HT1080 (cell line): ENCODE data around the gene MYO1D. TPM values are rescaled to one million over a fixed set of nuclear protein-coding genes. Genes with fewer than 3 reads are reported as not detected.
"Not testable (repeated sequence)": the region's sequence is repeated elsewhere in the genome, so short reads cannot be mapped to it uniquely, and the experiment has no call there.

Source experiments
- DNase-seq: peaks from one replicate; pipeline ENCODE4 v3.0.0-alpha.2; 2015; ENCODE audit warnings: low read depth
- total RNA-seq: library from RNA; depleted of rRNA; stranded (reverse); fragments of >200 nt; shearing (Covaris generic); gene quantifications from 2 replicates; pipeline ENCODE4 v1.2.3, GENCODE V29; 2014

Gene MYO1D
- total RNA-seq, 1 experiment from 2014 or later = 4.5 TPM

DNA sequence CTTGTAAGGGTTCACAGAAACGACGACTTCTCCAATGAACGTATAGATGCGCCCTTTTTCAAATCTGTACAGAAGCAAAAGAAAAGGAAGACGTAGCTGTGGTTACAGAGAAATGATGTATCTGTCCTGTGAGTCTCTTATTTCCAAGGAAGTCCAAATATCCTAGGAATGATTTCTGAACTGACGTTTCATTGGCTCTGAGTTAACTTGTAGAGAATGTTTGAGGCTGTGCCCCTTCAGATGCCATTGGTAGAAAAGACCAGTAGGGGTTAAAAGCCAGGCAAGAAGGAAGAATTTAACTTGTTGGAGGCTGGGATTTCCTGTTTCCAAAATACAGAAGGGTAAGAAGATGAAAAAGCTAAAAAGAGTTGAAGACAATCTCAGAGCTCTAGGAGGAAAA is 96.2 kb downstream of the MYO1D start:
- DNase-seq = no peak

- DNase-seq = no peak
Measured at GRCh38 chr17:32777922-32778321, 99.0 kb downstream of the MYO1D start.

GRCh38 chr17:32777436-32777835 is 99.5 kb downstream of the MYO1D start:
- peak; percentile 72 for DNase-seq

- DNase-seq = no peak
Measured at GRCh38 chr17:32774695-32775084, 102.2 kb downstream of the MYO1D start.

- no peak for DNase-seq
Measured at GRCh38 chr17:32773856-32774694, 102.8 kb downstream of the MYO1D start.

- DNase-seq = no peak
Measured at GRCh38 chr17:32772453-32773025, 104.4 kb downstream of the MYO1D start.

DNA sequence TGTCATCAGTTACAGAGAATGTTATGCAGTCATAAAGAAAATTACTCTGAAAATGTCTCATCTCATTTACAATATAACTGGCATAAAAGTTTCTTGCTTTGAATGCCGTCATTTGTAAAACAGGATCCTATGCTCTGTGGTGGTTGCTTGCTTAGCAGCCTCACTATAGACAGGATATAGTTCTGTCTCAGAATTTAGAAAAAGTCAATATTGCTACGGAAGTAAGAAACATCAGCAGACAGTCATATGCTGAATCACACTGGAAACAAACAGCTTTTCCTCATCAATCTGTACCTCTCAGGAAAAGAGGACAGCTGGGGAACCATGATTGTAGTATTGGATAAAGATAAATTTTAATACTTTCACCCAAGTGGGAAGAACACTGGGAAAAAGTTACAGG is 105.5 kb downstream of the MYO1D start:
- peak; percentile 60 for DNase-seq

GRCh38 chr17:32769846-32770245 is 107.1 kb downstream of the MYO1D start:
- DNase-seq = no peak

GRCh38 chr17:32763855-32764439 is 113.0 kb downstream of the MYO1D start:
- DNase-seq = no peak

DNA sequence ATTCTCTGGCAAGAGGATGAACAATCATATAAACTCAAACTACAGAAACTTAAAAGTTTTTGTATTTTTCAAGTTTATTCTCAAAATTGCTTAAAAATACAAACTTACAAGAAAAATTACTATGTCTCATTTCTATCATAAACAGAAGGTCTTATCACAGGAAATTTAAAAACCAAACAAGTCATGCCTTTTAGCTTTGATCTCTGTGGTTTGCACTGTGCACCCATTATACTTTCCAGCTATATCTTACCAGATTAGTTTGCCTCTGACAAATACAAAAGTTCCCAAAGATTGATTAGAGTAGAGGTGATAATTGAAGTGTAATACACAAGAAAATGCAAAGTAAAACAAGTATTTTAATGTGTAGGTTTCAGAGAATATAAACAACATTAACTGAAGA is 117.4 kb downstream of the MYO1D start:
- no peak for DNase-seq

GRCh38 chr17:32757963-32758362 is 119.0 kb downstream of the MYO1D start:
- no peak for DNase-seq

GRCh38 chr17:32756696-32757095 is 120.2 kb downstream of the MYO1D start:
- no peak for DNase-seq

- peak; percentile 64 for DNase-seq
Measured at GRCh38 chr17:32755045-32755805, 121.7 kb downstream of the MYO1D start.

DNA sequence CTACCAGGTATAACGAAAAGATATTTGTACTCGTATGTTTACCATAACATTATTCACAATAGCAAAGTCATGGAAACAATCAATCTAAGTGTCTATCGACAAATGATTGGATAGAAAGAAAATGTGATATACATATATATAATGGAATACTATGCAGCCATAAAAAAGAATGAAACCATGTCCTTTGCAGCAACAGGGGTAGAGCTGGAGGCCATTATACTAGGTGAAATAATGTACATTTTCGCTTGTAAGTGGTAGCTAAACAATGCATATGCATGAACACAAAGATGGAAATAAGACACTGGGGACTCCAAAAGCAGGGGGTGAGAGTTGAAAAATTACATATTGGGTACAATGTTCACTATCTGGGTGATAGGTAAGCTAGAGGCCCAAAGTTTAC is 124.0 kb downstream of the MYO1D start:
- no peak for DNase-seq

GRCh38 chr17:32747856-32748255 is 129.1 kb downstream of the MYO1D start:
- no peak for DNase-seq

GRCh38 chr17:32746698-32747097 is 130.2 kb downstream of the MYO1D start:
- peak; percentile 12 for DNase-seq

GRCh38 chr17:32746280-32746679 is 130.6 kb downstream of the MYO1D start:
- no peak for DNase-seq

GRCh38 chr17:32742681-32743538 is 134.0 kb downstream of the MYO1D start:
- peak; percentile 62 for DNase-seq

DNA sequence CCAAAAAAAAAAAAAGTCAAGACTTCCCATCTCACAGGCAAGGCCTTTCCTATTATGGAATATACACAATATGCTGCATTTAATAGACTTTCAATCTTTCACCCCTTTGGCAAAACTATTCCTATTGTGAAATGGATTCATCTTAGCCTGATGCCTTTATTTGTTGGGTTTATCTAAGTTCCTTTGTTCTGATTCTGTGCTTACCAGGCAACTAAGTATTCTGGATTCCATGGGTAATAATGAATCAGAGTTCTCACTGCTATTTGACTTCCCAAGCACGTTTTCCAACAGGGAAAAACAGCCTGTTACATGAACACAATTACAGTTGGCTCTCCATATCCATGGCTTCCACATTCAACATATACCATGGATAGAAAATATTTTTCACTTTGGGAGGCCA is 135.5 kb downstream of the MYO1D start:
- no peak for DNase-seq

GRCh38 chr17:32739722-32740121 is 137.2 kb downstream of the MYO1D start:
- no peak for DNase-seq

GRCh38 chr17:32739151-32739550 is 137.8 kb downstream of the MYO1D start:
- DNase-seq = not testable (repeated sequence)
